H9 (cell line): ENCODE data around the gene EXOC5. TPM values are rescaled to one million over a fixed set of nuclear protein-coding genes. Genes with fewer than 3 reads are reported as not detected.

Experiments used
- DNase-seq: peaks from one replicate; pipeline ENCODE4 v3.0.0-alpha.2; 2017
- H2AFZ ChIP-seq: one replicate; pipeline ENCODE4 v1.6.1; 2013; ENCODE audit warnings: mild to moderate bottlenecking, low read length, control low read depth, moderate library complexity
- H2AK5ac ChIP-seq: 2 replicates; pipeline ENCODE4 v1.6.1; 2013; ENCODE audit warnings: low read length, control low read depth, mixed read lengths; ENCODE audit not compliant: insufficient read length
- H2BK120ac ChIP-seq: one replicate; pipeline ENCODE4 v1.6.1; 2013; ENCODE audit warnings: low read depth, mild to moderate bottlenecking, low read length, control low read depth, inconsistent platforms; ENCODE audit not compliant: poor library complexity, severe bottlenecking
- H2BK12ac ChIP-seq: 2 replicates; pipeline ENCODE4 v1.6.1; 2013; ENCODE audit warnings: low read length, control low read depth, mixed read lengths, low read depth; ENCODE audit not compliant: insufficient read length
- H2BK15ac ChIP-seq: 2 replicates; pipeline ENCODE4 v1.6.1; 2013; ENCODE audit warnings: low read depth, low read length, control low read depth
- H2BK20ac ChIP-seq: one replicate; pipeline ENCODE4 v1.6.1; 2013; ENCODE audit warnings: low read depth, mild to moderate bottlenecking, low read length, control low read depth, inconsistent platforms; ENCODE audit not compliant: poor library complexity, severe bottlenecking
- H2BK5ac ChIP-seq: 2 replicates; pipeline ENCODE4 v1.6.1; 2013; ENCODE audit warnings: low read length, control low read depth, mixed read lengths; ENCODE audit not compliant: insufficient read length
- H3K14ac ChIP-seq: 2 replicates; pipeline ENCODE4 v1.6.1; 2013; ENCODE audit warnings: low read length, control low read depth; ENCODE audit not compliant: insufficient read depth
- H3K18ac ChIP-seq: 2 replicates; pipeline ENCODE4 v1.6.1; 2013; ENCODE audit warnings: low read depth, mild to moderate bottlenecking, mixed read lengths, low read length, control low read depth; ENCODE audit not compliant: insufficient read length
- H3K23ac ChIP-seq: 2 replicates; pipeline ENCODE4 v1.6.1; 2013; ENCODE audit warnings: low read length, control low read depth, mixed read lengths, low read depth; ENCODE audit not compliant: insufficient read length
- H3K23me2 ChIP-seq: 2 replicates; pipeline ENCODE4 v1.6.1; 2013; ENCODE audit warnings: low read depth, mild to moderate bottlenecking, mixed read lengths, low read length, control low read depth; ENCODE audit not compliant: insufficient read length, poor library complexity, severe bottlenecking
- H3K27ac ChIP-seq: 2 replicates; pipeline ENCODE4 v1.5.1; 2013; ENCODE audit warnings: low read length, control low read depth, mixed read lengths, low read depth; ENCODE audit not compliant: insufficient read length
- H3K27me3 ChIP-seq: 2 replicates; pipeline ENCODE4 v1.6.1; 2013; ENCODE audit warnings: low read length, control low read depth, inconsistent platforms; ENCODE audit not compliant: insufficient read depth
- H3K4ac ChIP-seq: 2 replicates; pipeline ENCODE4 v1.6.1; 2013; ENCODE audit warnings: low read depth, mild to moderate bottlenecking, control low read depth, inconsistent platforms, low read length, moderate library complexity
- H3K4me1 ChIP-seq: 2 replicates; pipeline ENCODE4 v1.6.1; 2013; ENCODE audit warnings: low read length, control low read depth, inconsistent platforms; ENCODE audit not compliant: insufficient read depth
- H3K4me2 ChIP-seq: 2 replicates; pipeline ENCODE4 v1.6.1; 2013; ENCODE audit warnings: low read length, control low read depth, mixed read lengths; ENCODE audit not compliant: insufficient read length, insufficient read depth
- H3K56ac ChIP-seq: 2 replicates; pipeline ENCODE4 v1.6.1; 2013; ENCODE audit warnings: low read depth, mild to moderate bottlenecking, mixed read lengths, low read length, control low read depth; ENCODE audit not compliant: insufficient read length
- H3K79me1 ChIP-seq: 2 replicates; pipeline ENCODE4 v1.6.1; 2013; ENCODE audit warnings: low read depth, mild to moderate bottlenecking, moderate library complexity, low read length, control low read depth, inconsistent platforms; ENCODE audit not compliant: insufficient read depth, poor library complexity, severe bottlenecking
- H3K79me2 ChIP-seq: 2 replicates; pipeline ENCODE4 v1.6.1; 2013; ENCODE audit warnings: low read length, control low read depth, inconsistent platforms; ENCODE audit not compliant: insufficient read depth
- H3K9ac ChIP-seq: 2 replicates; pipeline ENCODE4 v1.6.1; 2013; ENCODE audit warnings: low read length, control low read depth, mixed read lengths; ENCODE audit not compliant: insufficient read length; ENCODE audit errors: extremely low read depth
- H3K9me3 ChIP-seq: one replicate; pipeline ENCODE4 v1.6.1; 2013; ENCODE audit warnings: low read depth, low read length, inconsistent platforms; ENCODE audit not compliant: control insufficient read depth
- H3T11ph ChIP-seq: one replicate; pipeline ENCODE4 v1.6.1; 2013; ENCODE audit warnings: mild to moderate bottlenecking, low read length, control low read depth, inconsistent platforms
- H4K20me1 ChIP-seq: one replicate; pipeline ENCODE4 v1.6.1; 2013; ENCODE audit not compliant: control insufficient read depth, insufficient read length, insufficient read depth
- H4K5ac ChIP-seq: 2 replicates; pipeline ENCODE4 v1.6.1; 2013; ENCODE audit warnings: low read depth, mild to moderate bottlenecking, mixed read lengths, low read length, control low read depth; ENCODE audit not compliant: insufficient read length
- H4K8ac ChIP-seq: replicated peaks from 2 replicates; pipeline ENCODE4 v1.6.1; 2013; ENCODE audit warnings: low read length, control low read depth, mixed read lengths, low read depth; ENCODE audit not compliant: insufficient read length
- H4K91ac ChIP-seq: 2 replicates; pipeline ENCODE4 v1.6.1; 2013; ENCODE audit warnings: low read depth, mild to moderate bottlenecking, moderate library complexity, mixed read lengths, low read length, control low read depth; ENCODE audit not compliant: insufficient read length
- H3K27ac Mint-ChIP-seq, 3 experiments: 2 replicates in 2 of 3; 3 replicates in 1 of 3; pipeline ENCODE4 v1.8.0; 2020 to 2021; ENCODE audit warnings: mixed read lengths in 3 of 3, mild to moderate bottlenecking in 1 of 3, moderate library complexity in 1 of 3
- H3K27me3 Mint-ChIP-seq: 2 replicates; pipeline ENCODE4 v1.8.0; 2021; ENCODE audit warnings: low read depth, mild to moderate bottlenecking, moderate library complexity, mixed read lengths
- H3K36me3 Mint-ChIP-seq, 3 experiments: 2 replicates in 2 of 3; 3 replicates in 1 of 3; pipeline ENCODE4 v1.8.0; 2020 to 2021; ENCODE audit warnings: low read depth in 3 of 3, mixed read lengths in 3 of 3; ENCODE audit not compliant: insufficient read depth in 1 of 3
- H3K4me1 Mint-ChIP-seq, 2 experiments: 2 replicates each; pipeline ENCODE4 v1.8.0; 2020; ENCODE audit warnings: mixed read lengths in 2 of 2
- H3K4me3 Mint-ChIP-seq, 2 experiments: 2 replicates in 1 of 2; 3 replicates in 1 of 2; pipeline ENCODE4 v1.8.0; 2020 to 2021; ENCODE audit warnings: mild to moderate bottlenecking in 2 of 2, mixed read lengths in 2 of 2, moderate library complexity in 1 of 2
- H3K9me3 Mint-ChIP-seq, 2 experiments: 2 replicates in 1 of 2; 3 replicates in 1 of 2; pipeline ENCODE4 v1.8.0; 2020; ENCODE audit warnings: mild to moderate bottlenecking in 2 of 2, mixed read lengths in 2 of 2, moderate library complexity in 1 of 2
- WGBS: extraction: QIAGEN DNeasy Blood & Tissue Kit; methylation state at CpG from one replicate; pipeline ENCODE4 v1.1.7; 2013; ENCODE audit warnings: missing lambda C conversion rate, low lambda C conversion rate, mixed read lengths; ENCODE audit not compliant: insufficient read length; ENCODE audit errors: extremely low coverage; 5-methylcytosine and 5-hydroxymethylcytosine counted together
- total RNA-seq: library from RNA; stranded (reverse); gene quantifications from 2 replicates; pipeline ENCODE4 v1.2.1, GENCODE V29; 2021
- TF ChIP-seq, protein P1 (sequence below): fragments of 200-600 bp; sonication (generic); conservative IDR thresholded peaks from 3 replicates; pipeline ENCODE4 v1.8.0; 2021; ENCODE audit warnings: antibody characterized with exemption, mild to moderate bottlenecking

EXOC5 gene
- total RNA-seq, 1 experiment from 2014 or later: 92.9 TPM

DNA sequence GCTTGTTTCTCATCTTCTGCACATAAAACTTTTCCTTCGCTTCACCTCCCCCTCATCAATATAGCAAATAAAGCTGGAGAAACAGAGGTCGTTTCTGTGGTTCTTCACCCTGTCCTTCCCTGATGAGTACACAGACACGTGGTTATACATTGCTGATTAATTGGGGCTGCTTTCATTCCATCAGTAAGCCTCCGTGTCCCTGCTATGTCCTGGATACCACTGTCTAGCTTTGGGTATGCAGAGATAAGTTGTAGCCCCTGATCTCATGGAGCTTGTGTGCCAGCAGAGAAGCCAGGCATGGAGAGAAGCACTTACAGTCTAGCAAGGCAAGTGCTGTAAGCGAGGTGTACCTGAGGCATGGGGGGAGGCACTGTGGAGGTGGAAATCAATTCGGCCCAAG is 108.4 kb downstream of the EXOC5 start:
- no peaks in the 10 kb centered on the region for H3K23me2 ChIP-seq
- no peak overlapping the region for H3K27ac Mint-ChIP-seq
- H3K9ac ChIP-seq: no peak overlapping the region
- H3K14ac ChIP-seq: no peak overlapping the region; the same call in 1 of the 2 replicates
- no peak overlapping the region for H3K4me3 Mint-ChIP-seq
- H3K79me1 ChIP-seq: no peaks in the 10 kb centered on the region
- DNase-seq: no peak
- H3K36me3 Mint-ChIP-seq: no peaks in the 10 kb centered on the region
- H3K79me2 ChIP-seq: no peaks in the 10 kb centered on the region
- H3K27ac ChIP-seq: no peak overlapping the region
- H3T11ph ChIP-seq: no peak overlapping the region
- H4K20me1 ChIP-seq: no peaks in the 10 kb centered on the region
- H3K9me3 Mint-ChIP-seq: no peaks in the 10 kb centered on the region
- no peak overlapping the region for H2BK12ac ChIP-seq
- no peak overlapping the region for H2AFZ ChIP-seq
- H3K4me2 ChIP-seq: no peak overlapping the region
- H3K56ac ChIP-seq: no peak overlapping the region
- TF ChIP-seq, protein P1, sequence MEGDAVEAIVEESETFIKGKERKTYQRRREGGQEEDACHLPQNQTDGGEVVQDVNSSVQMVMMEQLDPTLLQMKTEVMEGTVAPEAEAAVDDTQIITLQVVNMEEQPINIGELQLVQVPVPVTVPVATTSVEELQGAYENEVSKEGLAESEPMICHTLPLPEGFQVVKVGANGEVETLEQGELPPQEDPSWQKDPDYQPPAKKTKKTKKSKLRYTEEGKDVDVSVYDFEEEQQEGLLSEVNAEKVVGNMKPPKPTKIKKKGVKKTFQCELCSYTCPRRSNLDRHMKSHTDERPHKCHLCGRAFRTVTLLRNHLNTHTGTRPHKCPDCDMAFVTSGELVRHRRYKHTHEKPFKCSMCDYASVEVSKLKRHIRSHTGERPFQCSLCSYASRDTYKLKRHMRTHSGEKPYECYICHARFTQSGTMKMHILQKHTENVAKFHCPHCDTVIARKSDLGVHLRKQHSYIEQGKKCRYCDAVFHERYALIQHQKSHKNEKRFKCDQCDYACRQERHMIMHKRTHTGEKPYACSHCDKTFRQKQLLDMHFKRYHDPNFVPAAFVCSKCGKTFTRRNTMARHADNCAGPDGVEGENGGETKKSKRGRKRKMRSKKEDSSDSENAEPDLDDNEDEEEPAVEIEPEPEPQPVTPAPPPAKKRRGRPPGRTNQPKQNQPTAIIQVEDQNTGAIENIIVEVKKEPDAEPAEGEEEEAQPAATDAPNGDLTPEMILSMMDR: no peak
- H3K27me3 ChIP-seq: no peaks in the 10 kb centered on the region
- H2BK5ac ChIP-seq: no peak overlapping the region
- H3K4me1 ChIP-seq: no peaks in the 10 kb centered on the region; the same call in 1 of the 2 replicates
- H3K9me3 ChIP-seq: no peaks in the 10 kb centered on the region
- H4K8ac ChIP-seq: no peak overlapping the region
- H3K4ac ChIP-seq: no peak overlapping the region
- no peak overlapping the region for H4K5ac ChIP-seq
- H2AK5ac ChIP-seq: no peak overlapping the region
- no peak overlapping the region for H3K23ac ChIP-seq
- no CpG with 5 or more reads among the region's 6 CpGs for whole genome bisulfite sequencing
- peaks cover 18 to 21% of the 10 kb centered on the region in 2 experiments for H3K4me1 Mint-ChIP-seq
- no peak overlapping the region for H4K91ac ChIP-seq
- H3K18ac ChIP-seq: peak overlapping the region; percentile 4
- no peak overlapping the region for H2BK120ac ChIP-seq
- peaks cover 2% of the 10 kb centered on the region; the same call in 1 of the 2 replicates for H3K27me3 Mint-ChIP-seq
- no peak overlapping the region for H2BK15ac ChIP-seq
- H2BK20ac ChIP-seq: no peak overlapping the region
